DND-41 (cell line): ENCODE measurements around the gene TGFBR3L.

Experiments
- EZH2 ChIP-seq: IDR thresholded peaks from 3 replicates; pipeline ENCODE4 v1.6.1; 2012; ENCODE audit warnings: borderline replicate concordance, low read depth, mild to moderate bottlenecking, moderate library complexity, low read length, inconsistent platforms; ENCODE audit not compliant: severe bottlenecking
- TF ChIP-seq, protein P1 (sequence below): IDR thresholded peaks from 2 replicates; pipeline ENCODE4 v1.5.1; 2012; ENCODE audit warnings: borderline replicate concordance, low read length, moderate library complexity, mild to moderate bottlenecking; ENCODE audit not compliant: poor library complexity, severe bottlenecking; ENCODE audit errors: extremely low read depth

DNA sequence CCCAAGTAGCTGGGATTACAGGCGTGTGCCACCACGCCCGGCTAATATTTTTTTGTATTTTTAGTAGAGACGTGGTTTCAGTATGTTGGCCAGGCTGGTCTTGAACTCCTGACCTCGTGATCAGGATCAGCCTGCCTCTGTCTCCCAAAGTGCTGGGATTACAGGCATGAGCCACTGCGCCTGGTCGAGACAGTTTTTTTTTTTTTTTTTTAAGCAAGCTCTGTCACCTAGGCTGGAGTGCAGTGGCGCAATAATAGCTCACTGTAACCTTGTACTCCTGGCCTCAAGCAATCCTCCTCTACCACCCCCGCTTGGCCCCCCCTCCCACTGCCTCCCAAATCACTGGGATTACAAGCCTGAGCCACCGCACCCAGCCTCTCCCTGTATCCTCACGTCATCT, 17.3 kb upstream of the TGFBR3L start:
- no peak for TF ChIP-seq EZH2
- TF ChIP-seq, protein P1, sequence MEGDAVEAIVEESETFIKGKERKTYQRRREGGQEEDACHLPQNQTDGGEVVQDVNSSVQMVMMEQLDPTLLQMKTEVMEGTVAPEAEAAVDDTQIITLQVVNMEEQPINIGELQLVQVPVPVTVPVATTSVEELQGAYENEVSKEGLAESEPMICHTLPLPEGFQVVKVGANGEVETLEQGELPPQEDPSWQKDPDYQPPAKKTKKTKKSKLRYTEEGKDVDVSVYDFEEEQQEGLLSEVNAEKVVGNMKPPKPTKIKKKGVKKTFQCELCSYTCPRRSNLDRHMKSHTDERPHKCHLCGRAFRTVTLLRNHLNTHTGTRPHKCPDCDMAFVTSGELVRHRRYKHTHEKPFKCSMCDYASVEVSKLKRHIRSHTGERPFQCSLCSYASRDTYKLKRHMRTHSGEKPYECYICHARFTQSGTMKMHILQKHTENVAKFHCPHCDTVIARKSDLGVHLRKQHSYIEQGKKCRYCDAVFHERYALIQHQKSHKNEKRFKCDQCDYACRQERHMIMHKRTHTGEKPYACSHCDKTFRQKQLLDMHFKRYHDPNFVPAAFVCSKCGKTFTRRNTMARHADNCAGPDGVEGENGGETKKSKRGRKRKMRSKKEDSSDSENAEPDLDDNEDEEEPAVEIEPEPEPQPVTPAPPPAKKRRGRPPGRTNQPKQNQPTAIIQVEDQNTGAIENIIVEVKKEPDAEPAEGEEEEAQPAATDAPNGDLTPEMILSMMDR = no peak
